GM06990 (cell line): ENCODE results near the gene CMKLR1.

ENCODE experiments used
- DNase-seq: peaks from one replicate; pipeline ENCODE4 v3.0.0-alpha.2; 2011; ENCODE audit not compliant: insufficient read length; ENCODE audit errors: extremely low read depth
- H3K27me3 ChIP-seq: replicated peaks from 2 replicates; pipeline ENCODE4 v1.6.0; 2011; ENCODE audit warnings: low read length; ENCODE audit not compliant: control insufficient read depth, insufficient read depth
- H3K36me3 ChIP-seq: 2 replicates; pipeline ENCODE4 v1.5.1; 2011; ENCODE audit warnings: low read length; ENCODE audit not compliant: control insufficient read depth, insufficient read depth
- H3K4me3 ChIP-seq: replicated peaks from 2 replicates; pipeline ENCODE4 v1.5.1; 2011; ENCODE audit warnings: low read depth, mild to moderate bottlenecking, control low read depth, low read length
- CTCF ChIP-seq: IDR thresholded peaks from 2 replicates; pipeline ENCODE4 v1.5.1; 2011; ENCODE audit warnings: low read length, control low read depth, mild to moderate bottlenecking, inconsistent platforms; ENCODE audit not compliant: insufficient read depth, poor library complexity, severe bottlenecking

The CMKLR1 gene

GRCh38 chr12:108316176-108317086 lies 22.7 kb downstream of the CMKLR1 start:
- Histone ChIP-seq H3K27me3 (no peaks in the 10 kb centered on the region), H3K4me3 (no peak overlapping the region), H3K36me3 (no peaks in the 10 kb centered on the region)
- no peak for DNase-seq
- TF ChIP-seq CTCF: no peak

GRCh38 chr12:108315486-108316105 lies 23.5 kb downstream of the CMKLR1 start:
- no peak overlapping the region for H3K4me3 ChIP-seq
- no peak for DNase-seq
- no peaks in the 10 kb centered on the region for H3K36me3 ChIP-seq
- H3K27me3 ChIP-seq: no peaks in the 10 kb centered on the region
- TF ChIP-seq CTCF: no peak

GRCh38 chr12:108313606-108314351 lies 25.3 kb downstream of the CMKLR1 start:
- TF ChIP-seq CTCF: no peak
- no peaks in the 10 kb centered on the region for H3K36me3 ChIP-seq
- no peaks in the 10 kb centered on the region for H3K27me3 ChIP-seq
- DNase-seq: no peak
- H3K4me3 ChIP-seq: no peak overlapping the region

- TF ChIP-seq CTCF: no peak
- no peak for DNase-seq
Measured at GRCh38 chr12:108313241-108313605, 25.9 kb downstream of the CMKLR1 start.

GRCh38 chr12:108312693-108313189 lies 26.4 kb downstream of the CMKLR1 start:
- TF ChIP-seq CTCF: no peak
- no peak overlapping the region for H3K4me3 ChIP-seq
- no peaks in the 10 kb centered on the region for H3K27me3 ChIP-seq
- DNase-seq: no peak
- H3K36me3 ChIP-seq: no peaks in the 10 kb centered on the region

More at GRCh38 chr12:108313241-108313605, 25.9 kb downstream of the CMKLR1 start:
- Histone ChIP-seq H3K36me3 (no peaks in the 10 kb centered on the region), H3K27me3 (no peaks in the 10 kb centered on the region), H3K4me3 (no peak overlapping the region)
